ENCODE measurements around the gene TRAFD1.

GRCh38 chr12:112198120-112198733 is 72.9 kb downstream of the TRAFD1 start:
- TF ChIP-seq CTCF (IDR thresholded peaks at IDR 0.05; ENCODE audit: borderline replicate concordance, extremely low read depth, low read length, poor library complexity, severe bottlenecking) (peak; percentile 72), EZH2 (IDR thresholded peaks at IDR 0.05; ENCODE audit: borderline replicate concordance, low read depth, low read length, severe bottlenecking) (no peak)

Measured in DND-41 (cell line).